ENCODE results near the gene BRCA2. TPM values are rescaled to one million over a fixed set of nuclear protein-coding genes. Genes with fewer than 3 reads are reported as not detected.
"Not testable (repeated sequence)": the region's sequence is repeated elsewhere in the genome, so short reads cannot be mapped to it uniquely, and the experiment has no call there.

The BRCA2 gene
- polyA plus RNA-seq, 1 donor, result 2.0 TPM

GRCh38 chr13:32309312-32310133, 5.8 kb upstream of the BRCA2 start:
- peak; percentile 26 for DNase-seq (ENCODE audit: low read depth)

- DNase-seq (ENCODE audit: low read depth), result peak; percentile 35
Observed at GRCh38 chr13:32310134-32310706, 5.1 kb upstream of the BRCA2 start.

- DNase-seq (ENCODE audit: low read depth), result no peak
Observed at GRCh38 chr13:32311188-32311897, 4.0 kb upstream of the BRCA2 start.

GRCh38 chr13:32314271-32315237, 754 bp upstream of the BRCA2 start:
- peak; percentile 19 for DNase-seq (ENCODE audit: low read depth)

GRCh38 chr13:32316028-32316339, 676 bp downstream of the BRCA2 start:
- DNase-seq (ENCODE audit: low read depth), result no peak

GRCh38 chr13:32316501-32316900, 1.2 kb downstream of the BRCA2 start:
- no peak for DNase-seq (ENCODE audit: low read depth)

- no peak for DNase-seq (ENCODE audit: low read depth)
Observed at GRCh38 chr13:32317716-32318465, 2.6 kb downstream of the BRCA2 start.

GRCh38 chr13:32320528-32320927, 5.2 kb downstream of the BRCA2 start:
- DNase-seq (ENCODE audit: low read depth), result no peak

GRCh38 chr13:32323912-32324311, 8.6 kb downstream of the BRCA2 start:
- no peak for DNase-seq (ENCODE audit: low read depth)

- DNase-seq (ENCODE audit: low read depth), result no peak
Observed at GRCh38 chr13:32330441-32330840, 15.1 kb downstream of the BRCA2 start.

GRCh38 chr13:32334671-32335070, 19.4 kb downstream of the BRCA2 start:
- no peak for DNase-seq (ENCODE audit: low read depth)

GRCh38 chr13:32340914-32341313, 25.6 kb downstream of the BRCA2 start:
- no peak for DNase-seq (ENCODE audit: low read depth)

- DNase-seq (ENCODE audit: low read depth), result no peak
Observed at GRCh38 chr13:32347651-32348050, 32.3 kb downstream of the BRCA2 start.

- not testable (repeated sequence) for DNase-seq (ENCODE audit: low read depth)
Observed at GRCh38 chr13:32350839-32351441, 35.6 kb downstream of the BRCA2 start.

- DNase-seq (ENCODE audit: low read depth), result no peak
Observed at GRCh38 chr13:32354040-32354439, 38.7 kb downstream of the BRCA2 start.

- DNase-seq (ENCODE audit: low read depth), result not testable (repeated sequence)
Observed at GRCh38 chr13:32355935-32356334, 40.6 kb downstream of the BRCA2 start.

- DNase-seq (ENCODE audit: low read depth), result no peak
Observed at GRCh38 chr13:32362574-32362973, 47.3 kb downstream of the BRCA2 start.

- DNase-seq (ENCODE audit: low read depth), result no peak
Observed at GRCh38 chr13:32370805-32371204, 55.5 kb downstream of the BRCA2 start.

GRCh38 chr13:32376642-32377415, 61.5 kb downstream of the BRCA2 start:
- no peak for DNase-seq (ENCODE audit: low read depth)

GRCh38 chr13:32378012-32378411, 62.7 kb downstream of the BRCA2 start:
- DNase-seq (ENCODE audit: low read depth), result no peak

Measured in forelimb muscle (tissue), 1 donor.